GM23338 (cell line): Measurements from ENCODE around the gene BSND. TPM values are rescaled to one million over a fixed set of nuclear protein-coding genes. Genes with fewer than 3 reads are reported as not detected.

ENCODE experiments used
- ATAC-seq: fragments of 200-7000 bp; cut with Tn5 transposase; 3 replicates; pipeline ENCODE4 v1.9.1; 2020
- DNase-seq: peaks from one replicate; pipeline ENCODE4 v3.0.0-alpha.2; 2015; ENCODE audit warnings: low spot score
- H2AFZ ChIP-seq: fragments of 200-600 bp; sonication (generic); 2 replicates; pipeline ENCODE4 v1.8.0; 2016; ENCODE audit warnings: antibody characterized with exemption, mild to moderate bottlenecking, moderate library complexity
- H3F3A ChIP-seq: fragments of 200-600 bp; sonication (generic); replicated peaks from 2 replicates; pipeline ENCODE4 v1.8.0; 2017; ENCODE audit warnings: antibody characterized with exemption, mixed run types, low read depth
- H3K27ac ChIP-seq: fragments of 200-600 bp; sonication (generic); 2 replicates; pipeline ENCODE4 v1.6.1; 2016; ENCODE audit warnings: low read depth
- H3K27me3 ChIP-seq: fragments of 200-600 bp; sonication (generic); 2 replicates; pipeline ENCODE4 v1.8.0; 2016; ENCODE audit warnings: mild to moderate bottlenecking, mixed run types, moderate library complexity; ENCODE audit not compliant: insufficient read depth
- H3K36me3 ChIP-seq: fragments of 200-600 bp; sonication (generic); 2 replicates; pipeline ENCODE4 v1.8.0; 2016; ENCODE audit warnings: mild to moderate bottlenecking; ENCODE audit not compliant: insufficient read depth
- H3K4me1 ChIP-seq: fragments of 200-600 bp; sonication (generic); 2 replicates; pipeline ENCODE4 v1.8.0; 2016; ENCODE audit warnings: mild to moderate bottlenecking, moderate library complexity; ENCODE audit not compliant: insufficient read depth
- H3K4me2 ChIP-seq: fragments of 200-600 bp; sonication (generic); 2 replicates; pipeline ENCODE4 v1.7.1; 2017; ENCODE audit warnings: mixed run types
- H3K4me3 ChIP-seq: fragments of 200-600 bp; sonication (generic); 2 replicates; pipeline ENCODE4 v1.6.1; 2016; ENCODE audit warnings: mixed run types
- H3K79me2 ChIP-seq: fragments of 200-600 bp; sonication (generic); replicated peaks from 2 replicates; pipeline ENCODE4 v1.8.0; 2017; ENCODE audit warnings: mild to moderate bottlenecking; ENCODE audit not compliant: insufficient read depth
- H3K9me2 ChIP-seq: fragments of 200-600 bp; sonication (generic); 2 replicates; pipeline ENCODE4 v1.8.0; 2017; ENCODE audit not compliant: insufficient read depth
- H4K20me1 ChIP-seq: fragments of 200-600 bp; sonication (generic); replicated peaks from 2 replicates; pipeline ENCODE4 v1.8.0; 2017; ENCODE audit warnings: mild to moderate bottlenecking; ENCODE audit not compliant: insufficient read depth
- H3K27ac Mint-ChIP-seq: 2 replicates; pipeline ENCODE4 v1.8.0; 2020; ENCODE audit warnings: inconsistent platforms, mild to moderate bottlenecking, moderate library complexity, mixed read lengths
- H3K27me3 Mint-ChIP-seq: 3 replicates; pipeline ENCODE4 v1.8.0; 2022; ENCODE audit warnings: low read depth, mild to moderate bottlenecking, moderate library complexity, mixed read lengths, inconsistent platforms; ENCODE audit not compliant: insufficient read depth, poor library complexity
- H3K36me3 Mint-ChIP-seq: 3 replicates; pipeline ENCODE4 v1.8.0; 2021; ENCODE audit warnings: low read depth, mild to moderate bottlenecking, inconsistent platforms, moderate library complexity, mixed read lengths
- H3K4me1 Mint-ChIP-seq: 3 replicates; pipeline ENCODE4 v1.8.0; 2020; ENCODE audit warnings: mild to moderate bottlenecking, inconsistent platforms, mixed read lengths
- H3K4me3 Mint-ChIP-seq: 3 replicates; pipeline ENCODE4 v1.8.0; 2021; ENCODE audit warnings: moderate library complexity, mild to moderate bottlenecking, inconsistent platforms, mixed read lengths
- H3K9me3 Mint-ChIP-seq: 3 replicates; pipeline ENCODE4 v1.8.0; 2020; ENCODE audit warnings: moderate library complexity, mild to moderate bottlenecking, inconsistent platforms, mixed read lengths
- EZH2 ChIP-seq: fragments of 200-600 bp; sonication (generic); IDR thresholded peaks from one replicate; pipeline ENCODE4 v1.8.0; 2017; ENCODE audit warnings: antibody characterized with exemption, mild to moderate bottlenecking, low read depth; ENCODE audit not compliant: unreplicated experiment
- EZH2phosphoT487 ChIP-seq: fragments of 200-600 bp; sonication (generic); IDR thresholded peaks from one replicate; pipeline ENCODE4 v1.8.1; 2018; ENCODE audit warnings: antibody characterized with exemption; ENCODE audit not compliant: unreplicated experiment
- JUNB ChIP-seq: IDR thresholded peaks from one replicate; pipeline ENCODE4 v1.6.1; 2016; ENCODE audit warnings: antibody characterized with exemption; ENCODE audit not compliant: unreplicated experiment
- NANOG ChIP-seq: IDR thresholded peaks from 2 replicates; pipeline ENCODE4 v1.6.1; 2016; ENCODE audit warnings: antibody characterized with exemption, borderline replicate concordance
- REST ChIP-seq: IDR thresholded peaks from one replicate; pipeline ENCODE4 v1.6.1; 2018; ENCODE audit warnings: antibody characterized with exemption; ENCODE audit not compliant: unreplicated experiment
- STAT1 ChIP-seq: IDR thresholded peaks from one replicate; pipeline ENCODE4 v1.6.1; 2016; ENCODE audit warnings: antibody characterized with exemption; ENCODE audit not compliant: unreplicated experiment
- ZNF114 ChIP-seq: fragments of 250-450 bp; sonication (Bioruptor Pico); IDR thresholded peaks from 2 replicates; pipeline ENCODE4 v1.5.0; 2020; ENCODE audit warnings: mild to moderate bottlenecking, moderate library complexity
- ZNF331 ChIP-seq: fragments of 250-450 bp; sonication (Bioruptor Pico); IDR thresholded peaks from 2 replicates; pipeline ENCODE4 v1.5.0; 2020; ENCODE audit warnings: low read depth, mild to moderate bottlenecking, moderate library complexity
- polyA plus RNA-seq: library from polyadenylated mRNA; unstranded; fragments of >200 nt; fragmentation: Nextera tagmentation; extraction: Ambion mirVana; gene quantifications from 2 replicates; pipeline ENCODE4 v1.2.1, GENCODE V29; 2016
- total RNA-seq: library from RNA; depleted of rRNA; stranded (reverse); fragments of >200 nt; shearing (Covaris generic); gene quantifications from 2 replicates; pipeline ENCODE4 v1.2.3, GENCODE V29; 2014
- TF ChIP-seq, protein P1 (sequence below): IDR thresholded peaks from 2 replicates; pipeline ENCODE4 v1.6.1; 2016; ENCODE audit warnings: antibody characterized with exemption
- TF ChIP-seq, protein P2 (sequence below): fragments of 250-450 bp; sonication (Bioruptor Pico); IDR thresholded peaks from 2 replicates; pipeline ENCODE4 v1.5.0; 2020; ENCODE audit warnings: mild to moderate bottlenecking, moderate library complexity

The BSND gene
- total and polyA plus RNA-seq, 2 experiments from 2014 or later: 0.55 to 1.4 TPM

DNA sequence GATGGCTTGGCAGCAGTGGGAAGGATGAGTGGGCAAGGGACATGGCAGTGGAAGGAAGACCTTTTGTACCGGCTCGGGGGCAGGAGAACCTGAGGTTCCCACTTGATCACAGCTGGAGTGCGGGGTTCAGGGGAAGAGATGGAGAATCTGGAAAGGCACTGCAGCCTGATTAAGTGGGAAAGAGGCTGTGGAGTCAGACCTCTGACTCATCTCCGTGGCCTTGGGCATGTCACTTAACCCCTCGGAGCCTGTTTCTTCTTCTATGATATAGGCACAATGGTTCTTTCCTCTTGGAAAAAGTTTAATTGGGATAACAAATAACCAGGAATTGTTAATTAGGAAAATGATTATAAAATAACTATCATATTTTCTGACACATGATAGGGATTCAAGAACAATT, 31.4 kb upstream of the BSND start:
- Histone ChIP-seq H3K27ac (no peak overlapping the region), H3F3A (no peaks in the 10 kb centered on the region), H3K36me3 (no peaks in the 10 kb centered on the region), H3K79me2 (no peaks in the 10 kb centered on the region), H3K9me2 (peaks cover 9% of the 10 kb centered on the region; the same call in 1 of the 2 replicates), H3K27me3 (no peaks in the 10 kb centered on the region), H3K4me3 (no peak overlapping the region), H4K20me1 (no peaks in the 10 kb centered on the region), H3K4me2 (no peak overlapping the region), H2AFZ (no peak overlapping the region), H3K4me1 (peaks cover 8% of the 10 kb centered on the region)
- H3K4me3 Mint-ChIP-seq: no peak overlapping the region
- no peak for DNase-seq
- ATAC-seq: no peak
- H3K27me3 Mint-ChIP-seq: peaks cover 5% of the 10 kb centered on the region
- H3K4me1 Mint-ChIP-seq: peaks cover 11% of the 10 kb centered on the region
- no peaks in the 10 kb centered on the region for H3K36me3 Mint-ChIP-seq
- TF ChIP-seq ZNF331 (CRISPR knock-in tag) (no peak), STAT1 (no peak), ZNF114 (no peak), NANOG (no peak), JUNB (no peak), EZH2 (no peak)
- TF ChIP-seq, protein P1, sequence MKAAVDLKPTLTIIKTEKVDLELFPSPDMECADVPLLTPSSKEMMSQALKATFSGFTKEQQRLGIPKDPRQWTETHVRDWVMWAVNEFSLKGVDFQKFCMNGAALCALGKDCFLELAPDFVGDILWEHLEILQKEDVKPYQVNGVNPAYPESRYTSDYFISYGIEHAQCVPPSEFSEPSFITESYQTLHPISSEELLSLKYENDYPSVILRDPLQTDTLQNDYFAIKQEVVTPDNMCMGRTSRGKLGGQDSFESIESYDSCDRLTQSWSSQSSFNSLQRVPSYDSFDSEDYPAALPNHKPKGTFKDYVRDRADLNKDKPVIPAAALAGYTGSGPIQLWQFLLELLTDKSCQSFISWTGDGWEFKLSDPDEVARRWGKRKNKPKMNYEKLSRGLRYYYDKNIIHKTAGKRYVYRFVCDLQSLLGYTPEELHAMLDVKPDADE: no peak
- H3K9me3 Mint-ChIP-seq: no peaks in the 10 kb centered on the region
- H3K27ac Mint-ChIP-seq: no peak overlapping the region

GRCh38 chr1:54968551-54968950, 30.2 kb upstream of the BSND start:
- Histone ChIP-seq H4K20me1 (no peaks in the 10 kb centered on the region), H3K4me3 (no peak overlapping the region), H3K36me3 (no peaks in the 10 kb centered on the region), H2AFZ (no peak overlapping the region; the same call in 1 of the 2 replicates), H3K4me2 (no peak overlapping the region), H3K4me1 (peaks cover 8% of the 10 kb centered on the region; the same call in 1 of the 2 replicates), H3K27ac (no peak overlapping the region), H3F3A (no peaks in the 10 kb centered on the region), H3K79me2 (no peaks in the 10 kb centered on the region), H3K27me3 (no peaks in the 10 kb centered on the region), H3K9me2 (peaks cover 9% of the 10 kb centered on the region; the same call in 1 of the 2 replicates)
- Mint-ChIP-seq H3K4me3 (no peak overlapping the region), H3K27ac (no peak overlapping the region), H3K4me1 (peaks cover 8% of the 10 kb centered on the region), H3K27me3 (peaks cover 5% of the 10 kb centered on the region), H3K9me3 (no peaks in the 10 kb centered on the region), H3K36me3 (no peaks in the 10 kb centered on the region)
- ATAC-seq (no peak), DNase-seq (no peak)
- no peak for TF ChIP-seq EZH2
- TF ChIP-seq REST: no peak
- TF ChIP-seq, protein P2, sequence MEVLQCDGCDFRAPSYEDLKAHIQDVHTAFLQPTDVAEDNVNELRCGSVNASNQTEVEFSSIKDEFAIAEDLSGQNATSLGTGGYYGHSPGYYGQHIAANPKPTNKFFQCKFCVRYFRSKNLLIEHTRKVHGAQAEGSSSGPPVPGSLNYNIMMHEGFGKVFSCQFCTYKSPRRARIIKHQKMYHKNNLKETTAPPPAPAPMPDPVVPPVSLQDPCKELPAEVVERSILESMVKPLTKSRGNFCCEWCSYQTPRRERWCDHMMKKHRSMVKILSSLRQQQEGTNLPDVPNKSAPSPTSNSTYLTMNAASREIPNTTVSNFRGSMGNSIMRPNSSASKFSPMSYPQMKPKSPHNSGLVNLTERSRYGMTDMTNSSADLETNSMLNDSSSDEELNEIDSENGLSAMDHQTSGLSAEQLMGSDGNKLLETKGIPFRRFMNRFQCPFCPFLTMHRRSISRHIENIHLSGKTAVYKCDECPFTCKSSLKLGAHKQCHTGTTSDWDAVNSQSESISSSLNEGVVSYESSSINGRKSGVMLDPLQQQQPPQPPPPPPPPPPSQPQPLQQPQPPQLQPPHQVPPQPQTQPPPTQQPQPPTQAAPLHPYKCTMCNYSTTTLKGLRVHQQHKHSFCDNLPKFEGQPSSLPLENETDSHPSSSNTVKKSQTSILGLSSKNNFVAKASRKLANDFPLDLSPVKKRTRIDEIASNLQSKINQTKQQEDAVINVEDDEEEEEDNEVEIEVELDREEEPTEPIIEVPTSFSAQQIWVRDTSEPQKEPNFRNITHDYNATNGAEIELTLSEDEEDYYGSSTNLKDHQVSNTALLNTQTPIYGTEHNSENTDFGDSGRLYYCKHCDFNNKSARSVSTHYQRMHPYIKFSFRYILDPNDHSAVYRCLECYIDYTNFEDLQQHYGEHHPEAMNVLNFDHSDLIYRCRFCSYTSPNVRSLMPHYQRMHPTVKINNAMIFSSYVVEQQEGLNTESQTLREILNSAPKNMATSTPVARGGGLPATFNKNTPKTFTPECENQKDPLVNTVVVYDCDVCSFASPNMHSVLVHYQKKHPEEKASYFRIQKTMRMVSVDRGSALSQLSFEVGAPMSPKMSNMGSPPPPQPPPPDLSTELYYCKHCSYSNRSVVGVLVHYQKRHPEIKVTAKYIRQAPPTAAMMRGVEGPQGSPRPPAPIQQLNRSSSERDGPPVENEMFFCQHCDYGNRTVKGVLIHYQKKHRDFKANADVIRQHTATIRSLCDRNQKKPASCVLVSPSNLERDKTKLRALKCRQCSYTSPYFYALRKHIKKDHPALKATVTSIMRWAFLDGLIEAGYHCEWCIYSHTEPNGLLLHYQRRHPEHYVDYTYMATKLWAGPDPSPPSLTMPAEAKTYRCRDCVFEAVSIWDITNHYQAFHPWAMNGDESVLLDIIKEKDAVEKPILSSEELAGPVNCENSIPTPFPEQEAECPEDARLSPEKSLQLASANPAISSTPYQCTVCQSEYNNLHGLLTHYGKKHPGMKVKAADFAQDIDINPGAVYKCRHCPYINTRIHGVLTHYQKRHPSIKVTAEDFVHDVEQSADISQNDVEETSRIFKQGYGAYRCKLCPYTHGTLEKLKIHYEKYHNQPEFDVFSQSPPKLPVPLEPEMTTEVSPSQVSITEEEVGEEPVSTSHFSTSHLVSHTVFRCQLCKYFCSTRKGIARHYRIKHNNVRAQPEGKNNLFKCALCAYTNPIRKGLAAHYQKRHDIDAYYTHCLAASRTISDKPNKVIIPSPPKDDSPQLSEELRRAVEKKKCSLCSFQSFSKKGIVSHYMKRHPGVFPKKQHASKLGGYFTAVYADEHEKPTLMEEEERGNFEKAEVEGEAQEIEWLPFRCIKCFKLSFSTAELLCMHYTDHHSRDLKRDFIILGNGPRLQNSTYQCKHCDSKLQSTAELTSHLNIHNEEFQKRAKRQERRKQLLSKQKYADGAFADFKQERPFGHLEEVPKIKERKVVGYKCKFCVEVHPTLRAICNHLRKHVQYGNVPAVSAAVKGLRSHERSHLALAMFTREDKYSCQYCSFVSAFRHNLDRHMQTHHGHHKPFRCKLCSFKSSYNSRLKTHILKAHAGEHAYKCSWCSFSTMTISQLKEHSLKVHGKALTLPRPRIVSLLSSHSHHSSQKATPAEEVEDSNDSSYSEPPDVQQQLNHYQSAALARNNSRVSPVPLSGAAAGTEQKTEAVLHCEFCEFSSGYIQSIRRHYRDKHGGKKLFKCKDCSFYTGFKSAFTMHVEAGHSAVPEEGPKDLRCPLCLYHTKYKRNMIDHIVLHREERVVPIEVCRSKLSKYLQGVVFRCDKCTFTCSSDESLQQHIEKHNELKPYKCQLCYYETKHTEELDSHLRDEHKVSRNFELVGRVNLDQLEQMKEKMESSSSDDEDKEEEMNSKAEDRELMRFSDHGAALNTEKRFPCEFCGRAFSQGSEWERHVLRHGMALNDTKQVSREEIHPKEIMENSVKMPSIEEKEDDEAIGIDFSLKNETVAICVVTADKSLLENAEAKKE: no peak
- no peak for TF ChIP-seq NANOG
- TF ChIP-seq EZH2phosphoT487: no peak
- TF ChIP-seq, protein P1: no peak
- TF ChIP-seq ZNF114: no peak
